Right ventricle myocardium superior (tissue), 1 donor: ENCODE results near the gene CSH2. TPM values are rescaled to one million over a fixed set of nuclear protein-coding genes. Genes with fewer than 3 reads are reported as not detected.
"Not testable (repeated sequence)": the region's sequence is repeated elsewhere in the genome, so short reads cannot be mapped to it uniquely, and the experiment has no call there.

Experiments
- ATAC-seq: fragments of 200-7000 bp; cut with Tn5 transposase; one replicate; pipeline ENCODE4 v1.9.1; 2020; ENCODE audit warnings: mild to moderate bottlenecking; ENCODE audit not compliant: poor library complexity
- DNase-seq: peaks from one replicate; pipeline ENCODE4 v3.0.0-alpha.2; 2020
- intact Hi-C: fragments of 100-400 bp; cut with DNase I; formaldehyde crosslinking; loops from one replicate; pipeline ENCODE4 v1.11.2; 2022
- total RNA-seq: library from RNA; stranded (reverse); fragmentation: NEBNext Ultra II Directional; extraction: Animal tissue kit (Norgen Biotek cat#: 25700); gene quantifications from one replicate; pipeline ENCODE4 v1.2.1, GENCODE V29; 2021
- donor health status: DM: no; HTN: yes; CAD: no; lungs with severe emphysema.

The CSH2 gene
- total RNA-seq, 1 donor from 2014 or later = not detected

DNA sequence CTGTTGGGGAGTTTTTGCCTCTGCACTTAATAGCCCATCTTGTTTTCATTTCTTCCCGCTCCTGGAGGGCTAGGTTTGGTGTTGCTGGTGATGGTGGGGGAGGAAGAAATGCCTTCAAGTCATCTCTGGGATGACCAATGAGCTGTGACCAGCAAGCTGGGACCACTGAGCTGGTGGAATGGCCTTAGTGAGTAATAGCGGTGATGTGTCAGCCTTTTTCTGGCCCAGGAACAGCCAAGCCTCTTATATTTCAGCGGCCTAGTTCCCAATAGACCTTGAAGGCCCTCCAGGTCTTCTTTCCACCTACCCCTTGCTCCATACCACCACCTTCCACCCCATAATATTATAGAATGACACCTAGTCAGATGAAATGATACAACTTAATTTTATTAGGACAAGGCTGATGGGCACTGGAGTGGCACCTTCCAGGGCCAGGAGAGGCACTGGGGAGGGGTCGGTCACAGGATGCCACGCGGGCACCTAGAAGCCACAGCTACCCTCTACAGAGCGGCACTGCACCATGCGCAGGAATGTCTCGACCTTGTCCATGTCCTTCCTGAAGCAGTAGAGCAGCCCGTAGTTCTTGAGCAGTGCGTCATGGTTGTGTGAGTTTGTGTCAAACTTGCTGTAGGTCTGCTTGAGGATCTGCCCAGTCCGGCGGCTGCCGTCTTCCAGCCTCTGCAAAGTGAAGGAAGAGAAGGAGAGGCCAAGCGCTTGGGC is 1.7 kb downstream of the CSH2 start:
- ATAC-seq, intact Hi-C loops, DNase-seq: not testable (repeated sequence)

GRCh38 chr17:63870292-63870665 is 3.2 kb downstream of the CSH2 start:
- DNase-seq, ATAC-seq, intact Hi-C loops: not testable (repeated sequence)

DNA sequence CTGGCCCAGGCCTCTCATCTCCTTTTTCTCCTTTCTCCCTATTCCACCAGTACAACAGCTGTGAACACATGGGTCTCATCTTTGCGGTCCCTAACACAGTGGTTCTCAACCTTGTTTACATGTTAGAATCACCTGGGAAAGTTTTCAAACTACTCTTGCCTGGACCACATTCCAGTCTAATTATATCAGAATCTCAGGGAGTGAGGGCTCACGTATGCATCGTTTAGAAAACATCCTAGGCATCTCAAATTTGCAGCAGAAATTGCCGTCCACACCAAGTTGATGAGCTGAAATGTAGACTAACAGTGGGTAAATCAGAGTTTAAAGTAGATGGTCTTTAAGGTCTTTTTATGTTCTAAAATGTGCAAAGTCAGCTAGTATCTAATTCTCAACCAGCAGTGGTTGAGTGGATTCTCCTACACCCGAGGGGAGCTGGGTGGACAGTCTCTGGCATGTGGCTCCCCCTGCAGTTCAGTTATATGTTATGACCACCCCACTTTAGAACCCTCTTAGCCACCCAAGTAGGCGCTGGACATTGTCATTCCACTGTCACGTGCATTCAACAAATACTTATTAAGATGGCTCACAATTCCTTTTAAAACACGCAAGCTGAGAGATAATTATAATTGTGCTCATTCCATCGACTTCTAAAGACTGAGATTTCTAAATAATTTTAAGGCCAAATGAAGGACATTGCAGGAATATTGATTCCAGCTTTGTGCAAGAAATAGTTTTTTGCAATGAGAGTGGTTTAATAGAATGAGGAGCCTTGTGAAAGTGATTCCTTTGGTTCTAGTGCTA is 3.8 kb downstream of the CSH2 start:
- DNase-seq, ATAC-seq, intact Hi-C loops: not testable (repeated sequence)

- DNase-seq, intact Hi-C loops, ATAC-seq: not testable (repeated sequence)
Measured at GRCh38 chr17:63866625-63867024, 6.9 kb downstream of the CSH2 start.

- intact Hi-C loops = no loop called here
- no peak for ATAC-seq
- DNase-seq = no peak
Measured at GRCh38 chr17:63859257-63859656, 14.2 kb downstream of the CSH2 start.

GRCh38 chr17:63856425-63856824 is 17.1 kb downstream of the CSH2 start:
- DNase-seq, intact Hi-C loops, ATAC-seq: not testable (repeated sequence)

GRCh38 chr17:63855185-63855584 is 18.3 kb downstream of the CSH2 start:
- intact Hi-C loops = no loop called here
- DNase-seq = no peak
- ATAC-seq = no peak

DNA sequence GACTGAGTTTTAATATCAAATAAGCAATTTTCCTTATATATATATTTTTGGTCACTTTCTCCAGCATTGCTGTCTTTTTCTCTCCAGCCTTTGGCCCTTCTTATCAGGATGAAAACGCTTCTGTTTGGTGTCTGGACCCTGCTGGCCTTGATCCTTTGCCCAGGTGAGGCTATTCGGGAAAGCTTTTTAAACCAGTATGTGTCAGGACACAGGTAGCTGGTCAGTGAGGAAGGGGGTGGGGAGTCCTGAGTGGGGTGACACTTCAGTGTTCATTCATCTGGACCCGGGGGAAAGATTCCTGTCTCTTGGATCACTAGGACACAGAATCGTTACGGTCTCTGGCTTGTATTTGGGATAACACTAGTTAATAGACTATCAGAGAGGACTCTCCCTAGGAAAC is 18.8 kb downstream of the CSH2 start:
- no peak for ATAC-seq
- intact Hi-C loops = no loop called here

GRCh38 chr17:63853260-63853659 is 20.2 kb downstream of the CSH2 start:
- intact Hi-C loops = no loop called here
- ATAC-seq (no peak), DNase-seq (no peak)

More for the DNA sequence above, 18.8 kb downstream of the CSH2 start:
- no peak for DNase-seq

GRCh38 chr17:63850401-63850800 is 23.1 kb downstream of the CSH2 start:
- intact Hi-C loops = no loop called here
- DNase-seq (no peak), ATAC-seq (no peak)

- ATAC-seq (peak; percentile 97), DNase-seq (peak; percentile 96)
- intact Hi-C loops = no loop called here
Measured at GRCh38 chr17:63848834-63849689, 24.4 kb downstream of the CSH2 start.

DNA sequence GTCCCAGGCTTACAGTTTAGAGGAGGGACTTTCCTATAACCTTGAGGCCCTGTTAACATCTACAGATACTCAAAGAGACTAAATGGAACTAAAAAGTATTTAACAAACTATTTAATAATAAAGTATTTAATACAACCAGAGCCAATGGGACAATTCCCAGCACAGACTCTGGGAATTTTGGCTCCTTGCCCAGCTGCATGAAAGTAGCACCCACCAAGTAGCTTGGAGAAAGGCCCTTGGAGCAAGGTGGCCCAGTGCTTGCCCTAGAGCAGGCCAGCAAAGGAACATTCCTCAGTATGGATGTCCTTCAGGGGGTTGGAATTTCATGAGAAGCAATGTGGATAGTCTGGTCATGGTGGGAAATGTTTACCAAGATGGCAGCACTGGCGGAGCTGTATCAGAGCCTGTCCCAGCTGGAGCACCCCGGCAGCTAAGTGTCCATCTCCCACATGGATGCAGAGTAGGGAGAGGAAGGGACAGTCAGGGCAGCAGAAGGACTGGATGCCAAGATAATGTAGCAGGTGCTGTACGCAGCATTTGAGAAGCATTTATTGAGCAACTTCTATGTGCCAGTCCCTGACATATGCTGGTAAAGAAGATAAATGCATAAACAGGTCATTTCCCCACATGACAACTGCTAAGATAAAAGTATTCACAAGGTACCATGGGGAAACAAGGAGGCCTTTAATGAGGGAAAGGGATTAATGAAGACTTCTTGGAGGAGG is 25.8 kb downstream of the CSH2 start:
- ATAC-seq = no peak
- intact Hi-C loops = no loop called here
- DNase-seq = no peak

DNA sequence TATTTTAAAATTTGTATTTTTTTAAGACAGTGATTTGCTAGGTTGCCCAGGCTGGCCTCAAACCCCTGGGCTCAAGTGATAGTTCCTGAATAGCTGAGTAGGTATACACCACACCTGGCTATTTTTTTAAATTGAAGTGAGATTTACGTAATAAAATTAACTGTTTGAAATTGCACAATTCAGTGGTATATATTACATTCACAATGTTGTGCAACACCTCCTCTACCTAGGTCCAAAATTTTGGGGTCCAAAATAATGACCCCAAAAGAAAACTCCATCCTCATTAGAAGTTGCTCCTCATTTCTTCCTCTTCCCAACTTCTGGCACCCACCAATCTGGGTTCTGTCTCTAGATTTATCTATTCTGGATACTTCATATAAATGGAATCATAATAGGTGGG is 28.0 kb downstream of the CSH2 start:
- DNase-seq (no peak), ATAC-seq (no peak)
- intact Hi-C loops = no loop called here

GRCh38 chr17:63843910-63844677 is 29.4 kb downstream of the CSH2 start:
- DNase-seq = no peak
- intact Hi-C loops = no loop called here
- no peak for ATAC-seq

DNA sequence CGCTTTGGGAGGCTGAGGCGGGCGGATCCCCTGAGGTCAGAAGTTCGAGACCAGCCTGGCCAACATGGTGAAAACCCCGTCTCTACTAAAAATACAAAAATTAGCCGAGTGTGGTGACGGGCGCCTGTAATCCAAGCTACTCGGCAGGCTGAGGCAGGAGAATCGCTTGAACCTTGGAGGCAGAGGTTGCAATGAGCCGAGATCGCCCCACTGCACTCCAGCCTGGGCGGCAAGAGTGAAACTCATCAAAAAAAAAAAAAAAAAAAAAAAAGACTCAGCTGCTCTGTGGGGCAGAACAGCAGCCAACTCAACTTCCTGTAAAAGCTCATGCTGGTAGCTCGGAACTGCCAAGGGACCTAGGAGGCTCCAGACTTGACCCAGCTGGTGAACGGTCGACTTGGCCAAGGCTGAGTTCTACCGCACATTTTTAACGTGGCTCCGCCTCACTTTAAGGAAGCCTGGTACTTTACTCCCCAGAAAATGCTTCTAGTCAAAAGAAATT is 30.0 kb downstream of the CSH2 start:
- ATAC-seq (peak; percentile 10), DNase-seq (peak; percentile 76)
- intact Hi-C loops = not testable (repeated sequence)

GRCh38 chr17:63842540-63843386 is 30.7 kb downstream of the CSH2 start, which contains the start of gene SMARCD2:
TSS of gene SMARCD2 (minus strand) at chr17:63842685. CDS start at chr17:63842674, 11 bp downstream.
- peak; percentile 99 for DNase-seq
- ATAC-seq = peak; percentile 83
- intact Hi-C loops = no loop called here

DNA sequence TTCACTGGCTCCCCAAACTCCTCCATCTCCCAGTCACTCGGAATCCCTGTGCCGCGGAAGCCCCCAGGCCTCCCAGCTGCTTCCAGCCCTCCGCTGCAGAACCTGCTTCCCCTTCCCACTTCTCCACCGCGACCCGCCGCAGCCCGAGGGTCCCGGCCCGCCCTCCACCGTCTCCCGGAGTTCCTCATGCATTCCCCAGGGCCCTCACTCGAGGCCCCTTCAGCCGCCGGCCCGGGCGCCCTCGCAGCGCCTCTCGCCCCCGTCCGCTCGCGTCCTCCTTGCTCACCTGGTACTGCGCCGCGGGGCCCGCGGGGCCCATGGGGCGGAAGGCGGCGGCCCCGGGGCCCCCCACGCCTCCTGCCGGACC is 31.3 kb downstream of the CSH2 start:
- ATAC-seq (no peak), DNase-seq (peak; percentile 59)
- intact Hi-C loops = no loop called here
